IMR-90 (cell line): ENCODE data around the gene SLC9A2. TPM values are rescaled to one million over a fixed set of nuclear protein-coding genes. Genes with fewer than 3 reads are reported as not detected.

Experiments used
- ATAC-seq: fragments of 200-7000 bp; cut with Tn5 transposase; 2 replicates; pipeline ENCODE4 v1.9.1; 2020; ENCODE audit warnings: low read depth, mild to moderate bottlenecking, moderate library complexity
- BruUV-seq: library from RNA; stranded (reverse); fragments of 400-500 nt; replicated peaks from 2 replicates; lab custom pipeline; 2021; lab: Mats Ljungman, UMichigan
- CTCF ChIA-PET: fragments of 300-600 bp; formaldehyde crosslinking; extraction: SDS; loops from one replicate; lab custom pipeline; 2021; ENCODE audit warnings: antibody characterized with exemption; lab: Yijun Ruan, JAX
- POLR2A ChIA-PET: fragments of 300-600 bp; sonication (Branson Sonifier 250); formaldehyde crosslinking; loops from one replicate; lab custom pipeline; 2022; ENCODE audit warnings: antibody characterized with exemption; ENCODE audit not compliant: unreplicated experiment; lab: Charles Lee
- DNase-seq: peaks from one replicate; pipeline ENCODE4 v3.0.0; 2013
- H2AFZ ChIP-seq: replicated peaks from 2 replicates; pipeline ENCODE3; 2013; ENCODE audit warnings: low read length, mild to moderate bottlenecking; ENCODE audit not compliant: poor library complexity
- H2AK5ac ChIP-seq: 2 replicates; pipeline ENCODE4 v1.6.1; 2013; ENCODE audit warnings: low read depth, low read length, inconsistent platforms
- H2AK9ac ChIP-seq: replicated peaks from 2 replicates; pipeline ENCODE3; 2013; ENCODE audit warnings: mild to moderate bottlenecking, low read depth, low read length, moderate library complexity; ENCODE audit not compliant: poor library complexity
- H2BK120ac ChIP-seq: 2 replicates; pipeline ENCODE4 v1.6.1; 2013; ENCODE audit warnings: low read depth, low read length, inconsistent platforms
- H2BK15ac ChIP-seq: 3 replicates; pipeline ENCODE4 v1.6.1; 2013; ENCODE audit warnings: low read depth, low read length, inconsistent platforms
- H2BK20ac ChIP-seq: 2 replicates; pipeline ENCODE4 v1.6.1; 2013; ENCODE audit warnings: low read depth, mild to moderate bottlenecking, inconsistent platforms, low read length, moderate library complexity
- H2BK5ac ChIP-seq: 2 replicates; pipeline ENCODE4 v1.6.1; 2013; ENCODE audit warnings: mild to moderate bottlenecking, low read depth, low read length, inconsistent platforms; ENCODE audit not compliant: poor library complexity, severe bottlenecking
- H3K14ac ChIP-seq: replicated peaks from 2 replicates; pipeline ENCODE4 v1.6.1; 2013; ENCODE audit warnings: low read depth, low read length, inconsistent platforms
- H3K18ac ChIP-seq: 2 replicates; pipeline ENCODE4 v1.6.1; 2013; ENCODE audit warnings: low read depth, low read length, control low read depth
- H3K23ac ChIP-seq: 2 replicates; pipeline ENCODE4 v1.6.1; 2013; ENCODE audit warnings: low read depth, low read length, inconsistent platforms
- H3K27ac ChIP-seq: 2 replicates; pipeline ENCODE4 v1.5.1; 2013; ENCODE audit warnings: mild to moderate bottlenecking, control low read depth, low read length; ENCODE audit not compliant: insufficient read depth
- H3K27me3 ChIP-seq: 2 replicates; pipeline ENCODE4 v1.6.1; 2013; ENCODE audit warnings: low read length; ENCODE audit not compliant: control insufficient read depth, insufficient read depth
- H3K36me3 ChIP-seq: 2 replicates; pipeline ENCODE4 v1.6.1; 2013; ENCODE audit warnings: low read length, mixed read lengths; ENCODE audit not compliant: control insufficient read depth, insufficient read depth
- H3K4ac ChIP-seq: 2 replicates; pipeline ENCODE4 v1.6.1; 2013; ENCODE audit warnings: low read depth, low read length, inconsistent platforms
- H3K4me1 ChIP-seq: 2 replicates; pipeline ENCODE4 v1.6.1; 2013; ENCODE audit warnings: low read length, mixed read lengths; ENCODE audit not compliant: control insufficient read depth, insufficient read depth
- H3K4me2 ChIP-seq: 2 replicates; pipeline ENCODE4 v1.6.1; 2013; ENCODE audit warnings: low read depth, mild to moderate bottlenecking, control low read depth, low read length, moderate library complexity
- H3K4me3 ChIP-seq: 2 replicates; pipeline ENCODE4 v1.5.1; 2013; ENCODE audit warnings: low read depth, mild to moderate bottlenecking, control low read depth, low read length, moderate library complexity; ENCODE audit not compliant: insufficient read depth
- H3K56ac ChIP-seq: 2 replicates; pipeline ENCODE4 v1.6.1; 2013; ENCODE audit warnings: low read length, inconsistent platforms; ENCODE audit not compliant: insufficient read depth; ENCODE audit errors: extremely low read depth
- H3K79me1 ChIP-seq, 2 experiments: 2 replicates each; pipeline ENCODE4 v1.6.1; 2013; ENCODE audit warnings: low read length in 2 of 2, inconsistent platforms in 1 of 2, low read depth in 1 of 2
- H3K9ac ChIP-seq: 2 replicates; pipeline ENCODE4 v1.6.1; 2013; ENCODE audit warnings: low read depth, low read length, control low read depth
- H3K9me1 ChIP-seq: 2 replicates; pipeline ENCODE4 v1.6.1; 2013; ENCODE audit warnings: low read length, inconsistent platforms; ENCODE audit not compliant: insufficient read depth
- H3K9me3 ChIP-seq: 2 replicates; pipeline ENCODE4 v1.6.1; 2013; ENCODE audit warnings: low read length; ENCODE audit not compliant: control insufficient read depth, insufficient read depth
- H4K20me1 ChIP-seq: 2 replicates; pipeline ENCODE4 v1.6.1; 2013; ENCODE audit warnings: low read length, inconsistent platforms; ENCODE audit not compliant: insufficient read depth
- H4K5ac ChIP-seq: 2 replicates; pipeline ENCODE4 v1.6.1; 2013; ENCODE audit warnings: mild to moderate bottlenecking, low read depth, low read length, control low read depth
- H4K8ac ChIP-seq, 2 experiments: 2 replicates each; pipeline ENCODE4 v1.6.1; 2013; ENCODE audit warnings: low read depth in 2 of 2, low read length in 2 of 2, control low read depth in 1 of 2, inconsistent platforms in 1 of 2
- H4K91ac ChIP-seq: 2 replicates; pipeline ENCODE4 v1.6.1; 2013; ENCODE audit warnings: low read depth, low read length, inconsistent platforms; ENCODE audit not compliant: insufficient read depth
- BHLHE40 ChIP-seq: fragments of 150-350 bp; IDR thresholded peaks from 2 replicates; pipeline ENCODE4 v1.6.1; 2016; ENCODE audit warnings: mild to moderate bottlenecking, low read depth, low read length
- CEBPB ChIP-seq: IDR thresholded peaks from 2 replicates; pipeline ENCODE4 v1.6.1; 2012; ENCODE audit warnings: low read depth, low read length, improper control_type of control experiment
- CHD1 ChIP-seq: IDR thresholded peaks from 2 replicates; pipeline ENCODE4 v1.6.1; 2012; ENCODE audit warnings: low read depth, low read length, improper control_type of control experiment
- MAFK ChIP-seq: IDR thresholded peaks from 2 replicates; pipeline ENCODE4 v1.6.1; 2012; ENCODE audit warnings: low read depth, low read length, improper control_type of control experiment
- MXI1 ChIP-seq: IDR thresholded peaks from 2 replicates; pipeline ENCODE4 v1.6.1; 2012; ENCODE audit warnings: low read depth, mild to moderate bottlenecking, low read length, moderate library complexity, borderline replicate concordance
- POLR2A ChIP-seq: IDR thresholded peaks from 2 replicates; pipeline ENCODE4 v1.6.1; 2012; ENCODE audit warnings: mild to moderate bottlenecking, low read depth, low read length
- RAD21 ChIP-seq: IDR thresholded peaks from 2 replicates; pipeline ENCODE4 v1.6.1; 2012; ENCODE audit warnings: low read length, improper control_type of control experiment
- SMC3 ChIP-seq: fragments of 150-350 bp; IDR thresholded peaks from 2 replicates; pipeline ENCODE4 v1.6.1; 2016; ENCODE audit warnings: low read depth, mild to moderate bottlenecking, antibody characterized with exemption, low read length, moderate library complexity
- WGBS, 2 experiments: methylation state at CpG; one replicate each; pipeline versions ENCODE4 v1.1.5 to v1.1.7; 2013; ENCODE audit warnings: missing lambda C conversion rate in 2 of 2; ENCODE audit not compliant: insufficient read length in 1 of 2; ENCODE audit errors: extremely low coverage in 2 of 2; 5-methylcytosine and 5-hydroxymethylcytosine counted together
- dilution Hi-C: fragments of 300-500 bp; cut with HindIII; formaldehyde crosslinking; loops from one replicate; pipeline ENCODE4 v1.14.3; 2018; ENCODE audit warnings: low sequenced_read_pairs; ENCODE audit not compliant: unreplicated experiment
- in situ Hi-C: fragments of 300-500 bp; cut with MboI; formaldehyde crosslinking; loops from 3 replicates; pipeline ENCODE4 v1.14.3; 2019; ENCODE audit warnings: low sequenced_read_pairs, inconsistent platforms, mixed read lengths
- intact Hi-C: fragments of 100-400 bp; cut with micrococcal nuclease; formaldehyde crosslinking; loops from 2 replicates; pipeline ENCODE4 v1.10.0; 2022
- polyA plus RNA-seq, 3 experiments: library from polyadenylated mRNA; depleted of rRNA; stranded (reverse); fragments of >200 nt; gene quantifications; 2 replicates each; pipeline ENCODE4 v1.2.3, GENCODE V29; 2012; ENCODE audit warnings: low replicate concordance in 1 of 3
- total RNA-seq: library from RNA; depleted of rRNA; stranded (reverse); fragments of >200 nt; gene quantifications from 2 replicates; pipeline ENCODE4 v1.2.3, GENCODE V29; 2012
- TF ChIP-seq, protein P1 (sequence below): fragments of 150-350 bp; IDR thresholded peaks from 2 replicates; pipeline ENCODE4 v1.6.1; 2016; ENCODE audit warnings: low read depth, mild to moderate bottlenecking, low read length, moderate library complexity, borderline replicate concordance

The SLC9A2 gene
- total and polyA plus RNA-seq, 2 of the 4 experiments (the other 2 are of a cell fraction), result not detected

DNA sequence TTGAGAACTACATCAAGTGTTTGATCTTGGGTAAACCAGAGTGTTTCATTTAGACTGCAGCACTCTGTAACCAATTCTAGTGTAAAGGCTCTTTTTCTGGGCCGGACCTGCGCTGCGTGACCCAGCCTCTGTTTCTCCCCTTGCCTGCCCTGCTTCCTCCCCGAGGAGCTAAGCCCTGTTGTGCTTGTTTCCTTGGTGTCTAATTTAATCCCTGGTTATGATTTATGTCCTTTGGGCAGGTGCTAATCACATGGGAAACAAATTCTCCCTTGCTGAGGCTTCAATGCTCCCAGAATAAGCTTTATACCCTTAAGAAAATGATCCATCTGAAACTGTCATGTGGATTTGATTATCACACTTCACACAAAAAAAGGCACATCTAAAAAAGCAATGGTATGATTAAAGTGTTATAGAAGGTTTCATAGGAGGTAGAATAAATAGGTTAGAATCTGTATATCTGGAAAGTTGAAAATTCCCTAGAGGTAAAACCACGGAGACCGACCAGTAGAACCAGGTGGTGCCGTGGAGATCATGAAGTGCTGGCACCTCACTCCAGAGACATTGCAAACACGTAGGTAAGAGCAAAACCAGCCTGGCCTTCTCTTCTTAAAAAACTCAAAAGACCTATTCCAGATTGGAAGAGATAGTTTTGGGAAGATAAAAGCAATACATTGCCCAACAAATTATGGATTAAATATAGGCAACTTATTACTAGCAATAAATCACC, 31.0 kb upstream of the SLC9A2 start:
- in situ Hi-C loops, result no loop called here
- no peak overlapping the region for H3K4me2 ChIP-seq
- H2AK5ac ChIP-seq, result no peak overlapping the region
- H2BK20ac ChIP-seq, result no peak overlapping the region
- dilution Hi-C loops, result no loop called here
- H2BK120ac ChIP-seq, result no peak overlapping the region
- no peak overlapping the region for H3K18ac ChIP-seq
- intact Hi-C loops, result no loop called here
- no peak overlapping the region for H2BK5ac ChIP-seq
- no peak overlapping the region for H2AFZ ChIP-seq
- POLR2A ChIA-PET, result no interaction called here
- no peak overlapping the region for H4K91ac ChIP-seq
- H3K36me3 ChIP-seq, result no peaks in the 10 kb centered on the region
- H3K79me1 ChIP-seq, result no peaks in the 10 kb centered on the region
- peaks cover 2% of the 10 kb centered on the region; the same call in 1 of the 2 replicates for H3K27me3 ChIP-seq
- no peak overlapping the region for H2BK15ac ChIP-seq
- no peaks in the 10 kb centered on the region for H3K9me3 ChIP-seq
- H3K4me1 ChIP-seq, result no peaks in the 10 kb centered on the region
- H3K4me3 ChIP-seq, result no peak overlapping the region
- TF ChIP-seq, protein P1, sequence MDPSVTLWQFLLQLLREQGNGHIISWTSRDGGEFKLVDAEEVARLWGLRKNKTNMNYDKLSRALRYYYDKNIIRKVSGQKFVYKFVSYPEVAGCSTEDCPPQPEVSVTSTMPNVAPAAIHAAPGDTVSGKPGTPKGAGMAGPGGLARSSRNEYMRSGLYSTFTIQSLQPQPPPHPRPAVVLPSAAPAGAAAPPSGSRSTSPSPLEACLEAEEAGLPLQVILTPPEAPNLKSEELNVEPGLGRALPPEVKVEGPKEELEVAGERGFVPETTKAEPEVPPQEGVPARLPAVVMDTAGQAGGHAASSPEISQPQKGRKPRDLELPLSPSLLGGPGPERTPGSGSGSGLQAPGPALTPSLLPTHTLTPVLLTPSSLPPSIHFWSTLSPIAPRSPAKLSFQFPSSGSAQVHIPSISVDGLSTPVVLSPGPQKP, result no peak
- no peak for TF ChIP-seq SMC3
- no peak for TF ChIP-seq POLR2A
- TF ChIP-seq RAD21, result no peak
- TF ChIP-seq MXI1, result no peak
- no peak for TF ChIP-seq BHLHE40
- no peak for TF ChIP-seq CHD1
- TF ChIP-seq MAFK, result no peak
- no peak for TF ChIP-seq CEBPB
- H4K20me1 ChIP-seq, result no peaks in the 10 kb centered on the region
- WGBS, 2 experiments, result no CpG with 5 or more reads among the region's 8 CpGs
- no peak overlapping the region for H3K23ac ChIP-seq
- CTCF ChIA-PET, result no interaction called here
- no peak overlapping the region for H3K9ac ChIP-seq
- H3K4ac ChIP-seq, result no peak overlapping the region
- ATAC-seq (no peak), DNase-seq (no peak)
- no peak overlapping the region for H2AK9ac ChIP-seq
- no peak overlapping the region for H3K14ac ChIP-seq
- H3K9me1 ChIP-seq, result no peaks in the 10 kb centered on the region
- no peak overlapping the region for H4K5ac ChIP-seq
- no TSS peak for BruUV-seq
- no peak overlapping the region for H3K27ac ChIP-seq
- no peak overlapping the region for H3K56ac ChIP-seq
- H4K8ac ChIP-seq, result no peak overlapping the region
